Measurements from ENCODE around the gene C6orf136. TPM values are rescaled to one million over a fixed set of nuclear protein-coding genes. Genes with fewer than 3 reads are reported as not detected.

C6orf136 gene
- total and polyA plus RNA-seq, 9 of the 15 experiments (the other 6 are each of a cell fraction or from before 2014, with no cell fraction given): 14.1 to 63.1 (median 18.4) TPM

- TF ChIP-seq ZNF398 (CRISPR knock-in tag; IDR thresholded peaks at IDR 0.05) (no peak), MEF2D (tag; conservative IDR thresholded peaks at IDR 0.05; ENCODE audit: low read depth) (no peak), FOXA3 (CRISPR knock-in tag; conservative IDR thresholded peaks at IDR 0.05 in 1 of 2, IDR thresholded peaks at IDR 0.05 in 1 of 2) (0 out of 4 replicates have a peak, but pooled peaks of 1 of the 2 experiments have one; percentile 71), TFE3 (CRISPR knock-in tag; IDR thresholded peaks at IDR 0.05) (no peak), SAFB2 (IDR thresholded peaks at IDR 0.05; ENCODE audit: borderline replicate concordance, low read depth, low read length, severe bottlenecking) (no peak), NFIX (CRISPR knock-in tag; IDR thresholded peaks at IDR 0.05; ENCODE audit: low read depth) (no peak), SFPQ (IDR thresholded peaks at IDR 0.05; ENCODE audit: low read depth, low read length) (no peak), ARNT (IDR thresholded peaks at IDR 0.05) (peak; percentile 62 to 94; a peak in 3 of 4 replicates), GATAD2A (IDR thresholded peaks at IDR 0.05) (no peak), ZNF507 (tag; conservative IDR thresholded peaks at IDR 0.05) (no peak), ESRRA (IDR thresholded peaks at IDR 0.05; ENCODE audit: borderline replicate concordance, low read depth) (peak; percentile 38), RFX5 (IDR thresholded peaks at IDR 0.05; ENCODE audit: low read depth, low read length) (no peak), COPS2 (conservative IDR thresholded peaks at IDR 0.05) (no peak), KDM1A (IDR thresholded peaks at IDR 0.05) (0 out of 4 replicates have a peak, but pooled peaks of 1 of the 2 experiments have one; percentile 18), POLR2AphosphoS5 (IDR thresholded peaks at IDR 0.05; ENCODE audit: control insufficient read depth, insufficient read depth, low read depth, low read length) (peak; percentile 65; the same call in 1 of the 2 replicates), MBD1 (CRISPR knock-in tag; IDR thresholded peaks at IDR 0.05) (no peak)
Measured at GRCh38 chr6:30672445-30673253, 25.7 kb downstream of the C6orf136 start, which contains the start of gene DHX16 (continued).

Data from K562 (cell line).